ENCODE data around the gene HID1.
"Not testable (repeated sequence)": the region's sequence is repeated elsewhere in the genome, so short reads cannot be mapped to it uniquely, and the experiment has no call there.

HID1 gene

GRCh38 chr17:74972107-74972972 is at the start of gene HID1:
Gene HID1, minus strand, starts transcription at chr17:74972759. Its CDS starts 103 bp downstream, at chr17:74972656.
- DNase-seq: peak; percentile 58

- no peak for DNase-seq
Measured at GRCh38 chr17:75020331-75021110, 48.0 kb upstream of the HID1 start.

GRCh38 chr17:75019710-75020109 is 47.2 kb upstream of the HID1 start:
- DNase-seq: no peak

- DNase-seq: no peak
Measured at GRCh38 chr17:75019146-75019545, 46.6 kb upstream of the HID1 start.

- no peak for DNase-seq
Measured at GRCh38 chr17:75013092-75013559, 40.6 kb upstream of the HID1 start.

- peak; percentile 93 for DNase-seq
Measured at GRCh38 chr17:75012346-75013091, 40.0 kb upstream of the HID1 start, which contains the start of gene MRPL58. Gene MRPL58, plus strand, starts transcription at chr17:75012670. Its CDS starts 17 bp downstream, at chr17:75012687.

GRCh38 chr17:75012096-75012345 is 39.5 kb upstream of the HID1 start:
- DNase-seq: no peak

- DNase-seq: peak; percentile 79
Measured at GRCh38 chr17:75011401-75012095, 39.0 kb upstream of the HID1 start.

GRCh38 chr17:75010683-75011400 is 38.3 kb upstream of the HID1 start:
- peak; percentile 76 for DNase-seq

GRCh38 chr17:75009139-75009724 is 36.7 kb upstream of the HID1 start:
- no peak for DNase-seq

GRCh38 chr17:75008373-75008772 is 35.8 kb upstream of the HID1 start:
- no peak for DNase-seq

- DNase-seq: no peak
Measured at GRCh38 chr17:75006653-75007052, 34.1 kb upstream of the HID1 start.

- not testable (repeated sequence) for DNase-seq
Measured at GRCh38 chr17:75006084-75006483, 33.5 kb upstream of the HID1 start.

GRCh38 chr17:75005291-75005690 is 32.7 kb upstream of the HID1 start:
- DNase-seq: no peak

- DNase-seq: no peak
Measured at GRCh38 chr17:75004371-75004770, 31.8 kb upstream of the HID1 start.

- DNase-seq: no peak
Measured at GRCh38 chr17:75003957-75004355, 31.4 kb upstream of the HID1 start.

GRCh38 chr17:75003070-75003956 is 30.8 kb upstream of the HID1 start:
- DNase-seq: no peak

GRCh38 chr17:75001915-75002843 is 29.6 kb upstream of the HID1 start:
- DNase-seq: no peak

- no peak for DNase-seq
Measured at GRCh38 chr17:74999523-74999922, 27.0 kb upstream of the HID1 start.

All from left hindlimb (tissue), 1 donor.